GM12875 (cell line): ENCODE data around the gene ATG4A.

ENCODE experiments used
- H3K4me3 ChIP-seq: one replicate; pipeline ENCODE4 v1.5.1; 2011; ENCODE audit warnings: low read depth, low read length, control low read depth
- TF ChIP-seq, protein P1 (sequence below): IDR thresholded peaks from 2 replicates; pipeline ENCODE4 v1.5.1; 2011; ENCODE audit warnings: low read depth, mild to moderate bottlenecking, control low read depth, inconsistent platforms, low read length, moderate library complexity, borderline replicate concordance; ENCODE audit not compliant: insufficient read depth

ATG4A gene

DNA sequence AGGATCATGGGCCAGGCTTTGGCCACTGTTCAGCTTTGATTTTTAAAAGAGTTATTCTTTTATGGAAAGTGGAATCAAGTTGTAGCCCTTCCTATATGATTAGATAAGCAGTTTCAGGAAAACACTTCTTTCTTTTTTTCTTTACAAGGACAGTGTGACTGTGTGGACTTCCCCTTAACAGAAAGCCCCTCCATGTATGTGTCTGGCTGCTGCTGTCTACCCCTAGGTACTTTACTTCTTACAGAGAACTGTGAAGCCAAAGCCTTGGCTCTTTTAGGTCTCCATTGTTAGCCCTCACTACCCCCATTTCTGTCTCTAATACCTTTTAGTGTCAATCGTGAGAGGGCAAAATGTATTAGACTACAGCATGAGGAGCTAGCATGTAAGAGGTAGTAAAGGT is 27.6 kb upstream of the ATG4A start:
- no peak overlapping the region for H3K4me3 ChIP-seq
- TF ChIP-seq, protein P1, sequence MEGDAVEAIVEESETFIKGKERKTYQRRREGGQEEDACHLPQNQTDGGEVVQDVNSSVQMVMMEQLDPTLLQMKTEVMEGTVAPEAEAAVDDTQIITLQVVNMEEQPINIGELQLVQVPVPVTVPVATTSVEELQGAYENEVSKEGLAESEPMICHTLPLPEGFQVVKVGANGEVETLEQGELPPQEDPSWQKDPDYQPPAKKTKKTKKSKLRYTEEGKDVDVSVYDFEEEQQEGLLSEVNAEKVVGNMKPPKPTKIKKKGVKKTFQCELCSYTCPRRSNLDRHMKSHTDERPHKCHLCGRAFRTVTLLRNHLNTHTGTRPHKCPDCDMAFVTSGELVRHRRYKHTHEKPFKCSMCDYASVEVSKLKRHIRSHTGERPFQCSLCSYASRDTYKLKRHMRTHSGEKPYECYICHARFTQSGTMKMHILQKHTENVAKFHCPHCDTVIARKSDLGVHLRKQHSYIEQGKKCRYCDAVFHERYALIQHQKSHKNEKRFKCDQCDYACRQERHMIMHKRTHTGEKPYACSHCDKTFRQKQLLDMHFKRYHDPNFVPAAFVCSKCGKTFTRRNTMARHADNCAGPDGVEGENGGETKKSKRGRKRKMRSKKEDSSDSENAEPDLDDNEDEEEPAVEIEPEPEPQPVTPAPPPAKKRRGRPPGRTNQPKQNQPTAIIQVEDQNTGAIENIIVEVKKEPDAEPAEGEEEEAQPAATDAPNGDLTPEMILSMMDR, result no peak

DNA sequence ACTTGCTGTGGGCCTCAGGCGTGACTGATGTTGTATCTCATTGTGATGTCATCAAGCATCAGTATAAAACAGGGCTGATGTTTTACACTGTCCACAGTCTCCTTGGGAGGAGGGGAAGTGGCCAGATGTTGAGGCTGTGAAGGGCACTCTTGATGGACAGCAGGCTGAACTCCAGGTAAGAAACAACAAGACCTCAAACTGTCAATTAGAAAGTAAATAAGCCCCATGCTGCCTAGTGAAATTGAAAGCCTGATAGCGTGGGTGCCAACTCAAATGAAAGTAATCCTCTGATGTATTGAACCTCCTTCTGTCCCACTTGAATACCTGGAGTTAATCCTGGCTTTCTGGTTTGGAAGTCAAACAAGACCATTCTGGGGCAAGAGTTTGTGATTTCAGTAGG is 27.0 kb upstream of the ATG4A start:
- TF ChIP-seq, protein P1, result no peak
- H3K4me3 ChIP-seq, result no peak overlapping the region

DNA sequence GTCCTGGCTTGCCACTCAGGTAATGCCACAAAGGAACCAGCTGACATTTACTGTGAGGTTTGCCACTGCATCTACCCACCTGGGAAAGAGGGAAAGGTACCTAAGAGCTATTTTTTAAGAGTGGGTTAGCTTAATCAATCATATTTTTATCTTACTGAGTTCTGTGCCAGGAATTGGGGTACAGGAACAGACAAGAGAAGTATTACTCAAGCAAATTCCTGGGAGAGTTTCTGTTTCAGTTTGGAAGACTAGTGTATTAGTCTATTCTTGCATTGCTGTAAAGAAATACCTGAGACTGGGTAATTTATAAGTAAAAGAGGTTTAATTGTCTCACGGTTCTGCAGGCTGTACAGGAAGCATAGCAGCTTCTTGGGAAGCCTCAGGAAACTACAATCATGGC is 23.5 kb upstream of the ATG4A start:
- H3K4me3 ChIP-seq, result no peak overlapping the region
- TF ChIP-seq, protein P1, result no peak

DNA sequence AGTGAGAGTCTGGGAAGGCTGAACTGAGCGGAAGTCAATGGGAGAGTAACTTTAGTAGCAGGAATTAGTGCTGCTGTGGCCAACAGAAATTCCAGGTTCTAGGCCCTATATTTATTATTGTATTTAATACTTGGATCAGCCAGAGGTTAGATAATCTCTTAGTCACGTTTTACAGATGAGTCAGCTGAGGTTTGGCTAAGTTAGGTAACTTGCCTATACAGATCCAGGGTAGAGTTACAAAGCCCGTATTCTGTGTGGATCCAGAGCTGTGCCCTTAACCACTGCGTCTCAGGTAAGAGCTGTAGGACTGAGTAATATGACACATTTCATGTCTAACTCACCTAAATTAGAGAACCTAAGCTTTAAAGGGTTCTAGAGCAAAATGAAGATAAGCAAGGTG is 20.7 kb upstream of the ATG4A start:
- TF ChIP-seq, protein P1, result no peak
- H3K4me3 ChIP-seq, result no peak overlapping the region

DNA sequence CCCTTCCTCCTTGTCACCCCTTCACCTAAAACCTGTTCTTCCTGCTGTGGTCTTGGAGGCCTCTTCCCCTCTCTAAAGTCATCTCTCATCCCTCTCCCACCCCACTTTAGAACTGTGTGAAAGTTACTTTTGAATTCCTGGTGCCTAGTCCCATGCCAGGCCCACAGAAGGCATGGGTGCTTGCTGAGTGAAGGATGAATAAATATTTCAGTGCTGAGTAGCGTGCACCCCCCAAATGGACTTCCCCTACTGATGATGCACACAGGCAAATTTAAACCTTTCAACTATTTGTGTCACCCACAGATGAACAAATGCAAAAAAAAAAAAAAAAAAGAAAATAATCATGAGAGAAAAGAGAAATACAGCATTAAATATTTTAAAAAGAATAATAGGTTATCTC is 20.0 kb upstream of the ATG4A start:
- H3K4me3 ChIP-seq, result no peak overlapping the region
- TF ChIP-seq, protein P1, result no peak

DNA sequence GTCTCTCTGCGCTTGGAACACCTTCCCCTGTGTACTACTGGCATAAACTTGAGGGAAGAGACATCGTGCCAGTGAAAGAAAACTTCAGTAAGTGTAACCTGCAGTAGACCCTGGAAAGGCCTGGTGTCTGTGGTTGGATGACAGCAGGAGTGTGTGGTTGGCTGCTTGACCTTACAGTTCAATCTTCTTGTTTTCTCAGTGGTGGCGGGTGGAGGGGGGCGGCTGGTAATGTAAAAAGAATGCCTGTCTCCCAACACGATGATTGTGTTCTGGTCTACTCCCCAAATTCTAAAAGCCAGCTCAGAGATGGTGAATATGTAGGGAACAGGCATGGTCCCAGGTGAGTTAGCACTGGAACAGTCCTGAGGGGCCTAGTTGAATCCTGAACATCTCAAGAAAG is 18.8 kb upstream of the ATG4A start:
- TF ChIP-seq, protein P1, result no peak
- no peak overlapping the region for H3K4me3 ChIP-seq

DNA sequence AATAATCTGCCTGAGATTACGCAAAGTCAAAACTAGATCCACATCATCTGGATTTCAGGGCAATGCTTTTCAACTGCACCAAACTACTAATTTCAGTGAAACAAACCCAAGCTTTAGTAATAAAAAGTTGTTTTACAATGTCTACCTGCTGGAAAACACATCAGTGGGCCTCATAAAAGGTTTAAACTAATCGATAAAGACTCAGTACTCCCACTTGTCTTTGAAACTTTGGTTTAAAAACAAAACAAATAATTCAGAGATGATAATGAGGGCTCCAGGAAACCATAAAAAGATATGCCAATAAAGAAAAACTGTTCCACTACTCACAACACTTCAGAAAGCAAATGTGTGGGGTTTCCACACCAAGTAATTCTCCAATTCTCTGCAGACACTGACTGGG is 10.5 kb upstream of the ATG4A start:
- TF ChIP-seq, protein P1, result no peak
- H3K4me3 ChIP-seq, result no peak overlapping the region
